GM23338 (cell line): Measurements from ENCODE around the gene SLC30A3.

Experiments used
- CREB1 ChIP-seq: fragments of 250-450 bp; sonication (Bioruptor Pico); IDR thresholded peaks from 2 replicates; pipeline ENCODE4 v1.5.0; 2020; ENCODE audit warnings: low read depth, mild to moderate bottlenecking, moderate library complexity
- EZH2 ChIP-seq: fragments of 200-600 bp; sonication (generic); IDR thresholded peaks from one replicate; pipeline ENCODE4 v1.8.0; 2017; ENCODE audit warnings: antibody characterized with exemption, mild to moderate bottlenecking, low read depth; ENCODE audit not compliant: unreplicated experiment
- EZH2phosphoT487 ChIP-seq: fragments of 200-600 bp; sonication (generic); IDR thresholded peaks from one replicate; pipeline ENCODE4 v1.8.1; 2018; ENCODE audit warnings: antibody characterized with exemption; ENCODE audit not compliant: unreplicated experiment
- JUNB ChIP-seq: IDR thresholded peaks from one replicate; pipeline ENCODE4 v1.6.1; 2016; ENCODE audit warnings: antibody characterized with exemption; ENCODE audit not compliant: unreplicated experiment
- POLR2AphosphoS5 ChIP-seq: IDR thresholded peaks from 2 replicates; pipeline ENCODE4 v1.6.1; 2016; ENCODE audit warnings: antibody characterized with exemption, low read depth
- REST ChIP-seq: IDR thresholded peaks from one replicate; pipeline ENCODE4 v1.6.1; 2018; ENCODE audit warnings: antibody characterized with exemption; ENCODE audit not compliant: unreplicated experiment
- ZNF462 ChIP-seq: fragments of 250-450 bp; sonication (Bioruptor Pico); IDR thresholded peaks from 2 replicates; pipeline ENCODE4 v1.5.0; 2020; ENCODE audit warnings: mild to moderate bottlenecking, moderate library complexity
- TF ChIP-seq, protein P1 (sequence below), 2 experiments: fragments of 200-600 bp in 1 of 2; sonication (generic) in 1 of 2; conservative IDR thresholded peaks; 2 replicates each; pipeline versions ENCODE4 v1.5.1 to v1.6.1; 2016 to 2017; ENCODE audit warnings: antibody characterized with exemption in 2 of 2, low read depth in 2 of 2, mild to moderate bottlenecking in 2 of 2, moderate library complexity in 1 of 2
- TF ChIP-seq, protein P2 (sequence below): IDR thresholded peaks from 2 replicates; pipeline ENCODE4 v1.6.1; 2016; ENCODE audit warnings: antibody characterized with exemption

DNA sequence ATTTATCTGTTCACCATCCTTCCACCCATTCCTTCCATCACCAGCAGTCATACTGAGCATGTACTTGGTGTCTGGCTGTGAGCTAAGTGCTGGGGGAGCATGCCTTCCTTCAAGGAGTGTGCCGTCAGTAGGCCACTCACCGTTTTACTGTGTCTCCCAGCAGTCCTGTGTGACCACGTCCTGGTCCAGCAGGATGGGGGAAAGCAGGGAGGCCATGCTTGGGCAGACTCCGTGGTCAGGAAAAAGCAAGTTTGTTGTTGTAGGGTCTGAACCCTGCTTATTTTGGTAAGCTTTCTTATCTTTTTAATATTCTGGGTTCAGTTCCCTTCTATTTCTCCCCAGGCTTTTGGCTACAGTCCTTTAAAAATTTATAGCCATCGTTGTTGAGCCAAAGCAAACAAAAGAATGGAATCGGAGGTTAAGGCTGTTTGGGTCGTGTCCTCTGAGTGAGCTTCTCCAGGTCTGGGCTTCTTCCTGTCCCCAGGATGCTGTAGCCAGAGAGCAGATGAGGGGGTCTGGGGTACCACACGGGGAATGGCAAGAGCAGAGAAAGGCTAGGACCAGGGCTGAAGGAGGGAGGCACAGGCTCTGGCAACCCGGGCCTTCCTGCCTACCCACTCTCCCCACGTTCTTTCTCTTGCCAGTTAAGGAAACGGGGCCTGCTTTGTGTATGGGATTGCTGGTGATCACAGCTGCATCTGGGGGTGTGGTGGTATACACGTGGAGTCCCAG, 13.5 kb downstream of the SLC30A3 start:
- TF ChIP-seq, protein P1, sequence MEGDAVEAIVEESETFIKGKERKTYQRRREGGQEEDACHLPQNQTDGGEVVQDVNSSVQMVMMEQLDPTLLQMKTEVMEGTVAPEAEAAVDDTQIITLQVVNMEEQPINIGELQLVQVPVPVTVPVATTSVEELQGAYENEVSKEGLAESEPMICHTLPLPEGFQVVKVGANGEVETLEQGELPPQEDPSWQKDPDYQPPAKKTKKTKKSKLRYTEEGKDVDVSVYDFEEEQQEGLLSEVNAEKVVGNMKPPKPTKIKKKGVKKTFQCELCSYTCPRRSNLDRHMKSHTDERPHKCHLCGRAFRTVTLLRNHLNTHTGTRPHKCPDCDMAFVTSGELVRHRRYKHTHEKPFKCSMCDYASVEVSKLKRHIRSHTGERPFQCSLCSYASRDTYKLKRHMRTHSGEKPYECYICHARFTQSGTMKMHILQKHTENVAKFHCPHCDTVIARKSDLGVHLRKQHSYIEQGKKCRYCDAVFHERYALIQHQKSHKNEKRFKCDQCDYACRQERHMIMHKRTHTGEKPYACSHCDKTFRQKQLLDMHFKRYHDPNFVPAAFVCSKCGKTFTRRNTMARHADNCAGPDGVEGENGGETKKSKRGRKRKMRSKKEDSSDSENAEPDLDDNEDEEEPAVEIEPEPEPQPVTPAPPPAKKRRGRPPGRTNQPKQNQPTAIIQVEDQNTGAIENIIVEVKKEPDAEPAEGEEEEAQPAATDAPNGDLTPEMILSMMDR (conservative IDR thresholded peaks at IDR 0.05; ENCODE audit: low read depth in 2 of 2): no peak
- no peak for TF ChIP-seq POLR2AphosphoS5
- no peak for TF ChIP-seq ZNF462 (CRISPR knock-in tag)
- TF ChIP-seq EZH2: no peak
- TF ChIP-seq, protein P2, sequence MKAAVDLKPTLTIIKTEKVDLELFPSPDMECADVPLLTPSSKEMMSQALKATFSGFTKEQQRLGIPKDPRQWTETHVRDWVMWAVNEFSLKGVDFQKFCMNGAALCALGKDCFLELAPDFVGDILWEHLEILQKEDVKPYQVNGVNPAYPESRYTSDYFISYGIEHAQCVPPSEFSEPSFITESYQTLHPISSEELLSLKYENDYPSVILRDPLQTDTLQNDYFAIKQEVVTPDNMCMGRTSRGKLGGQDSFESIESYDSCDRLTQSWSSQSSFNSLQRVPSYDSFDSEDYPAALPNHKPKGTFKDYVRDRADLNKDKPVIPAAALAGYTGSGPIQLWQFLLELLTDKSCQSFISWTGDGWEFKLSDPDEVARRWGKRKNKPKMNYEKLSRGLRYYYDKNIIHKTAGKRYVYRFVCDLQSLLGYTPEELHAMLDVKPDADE: no peak
- TF ChIP-seq REST: no peak
- TF ChIP-seq CREB1 (CRISPR knock-in tag): no peak
- TF ChIP-seq JUNB: no peak
- no peak for TF ChIP-seq EZH2phosphoT487
